IPS-NIHi7 (cell line): Measurements from ENCODE around the gene RGS19.

Experiments used
- DNase-seq: peaks from one replicate; pipeline ENCODE4 v3.0.0; 2012; ENCODE audit warnings: mixed read lengths; ENCODE audit errors: extremely low spot score

The RGS19 gene

DNA sequence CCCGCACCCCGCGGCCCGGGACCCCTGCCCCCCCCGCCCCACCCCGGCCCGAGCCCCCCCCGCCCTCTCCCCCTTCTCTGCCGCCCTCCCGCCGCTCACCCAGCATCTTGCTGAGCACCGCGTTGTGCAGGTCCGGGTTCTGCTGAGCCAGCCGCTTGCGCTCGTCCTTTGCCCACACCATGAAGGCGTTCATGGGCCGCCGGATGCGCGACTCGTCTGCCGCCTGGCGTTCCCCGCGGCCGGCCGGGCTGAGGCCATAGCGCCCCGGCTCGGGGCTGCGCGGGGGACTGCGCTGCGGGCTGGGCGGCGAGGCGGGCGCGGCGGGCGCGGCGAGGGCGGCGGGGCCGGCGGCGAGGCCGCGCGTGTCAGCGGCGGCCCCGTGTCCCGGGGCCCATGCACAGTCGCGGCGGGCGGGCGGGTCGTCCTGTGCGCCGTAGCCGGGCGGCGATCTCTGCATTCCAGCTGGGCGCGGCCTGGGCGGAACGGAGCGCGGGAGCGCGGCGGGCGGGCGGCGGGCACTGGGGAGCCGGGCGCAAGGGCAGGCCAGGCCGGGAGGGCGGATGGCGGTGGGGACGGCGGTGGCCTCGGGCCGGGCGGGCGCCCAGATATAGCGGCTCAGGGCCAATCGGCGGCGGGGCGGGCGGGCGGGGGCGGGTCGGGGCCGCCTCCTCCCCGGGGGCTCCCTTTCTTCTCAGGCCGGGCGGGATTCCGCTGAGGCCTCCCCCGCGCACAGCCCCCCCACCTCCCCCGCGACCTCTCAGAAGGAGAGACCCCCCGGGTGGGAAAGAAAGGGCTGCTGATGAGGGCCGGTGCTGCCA lies 30.0 kb downstream of the RGS19 start, which contains the start of gene SOX18:
TSS of gene SOX18 (minus strand) at position 580 of the 818 bp plus-strand sequence. CDS start at position 457, 123 bp downstream.
- no peak for DNase-seq

DNA sequence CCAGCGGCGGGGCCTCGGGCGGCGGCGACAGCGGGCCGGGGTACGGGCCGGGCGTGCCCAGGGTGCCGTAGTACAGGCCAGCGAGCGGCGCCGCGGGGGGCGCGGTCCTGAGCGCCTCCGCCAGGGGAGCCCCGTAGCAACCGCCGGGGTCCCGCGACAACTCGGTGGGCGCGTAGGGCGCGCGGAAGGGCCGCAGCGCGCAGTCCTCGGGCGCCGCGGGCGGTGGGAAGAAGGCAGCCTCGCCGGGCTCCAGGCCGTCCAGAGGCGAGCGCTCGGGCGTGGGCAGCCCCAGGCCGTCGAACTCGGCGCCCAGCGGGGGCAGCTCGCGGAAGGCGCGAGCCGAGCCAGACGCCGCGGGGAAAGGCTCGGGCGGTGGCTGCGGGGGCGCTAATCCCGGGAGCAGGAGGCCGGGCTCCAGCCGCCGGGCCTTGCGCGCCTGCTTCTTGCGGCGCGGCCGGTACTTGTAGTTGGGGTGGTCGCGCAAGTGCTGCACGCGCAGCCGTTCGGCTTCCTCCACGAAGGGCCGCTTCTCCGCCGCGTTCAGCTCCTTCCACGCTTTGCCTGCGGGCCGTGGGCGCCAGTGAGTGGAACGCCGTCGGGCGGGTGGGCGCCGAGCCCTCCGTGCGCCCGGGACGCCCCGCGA lies 30.8 kb downstream of the RGS19 start:
- DNase-seq: no peak

DNA sequence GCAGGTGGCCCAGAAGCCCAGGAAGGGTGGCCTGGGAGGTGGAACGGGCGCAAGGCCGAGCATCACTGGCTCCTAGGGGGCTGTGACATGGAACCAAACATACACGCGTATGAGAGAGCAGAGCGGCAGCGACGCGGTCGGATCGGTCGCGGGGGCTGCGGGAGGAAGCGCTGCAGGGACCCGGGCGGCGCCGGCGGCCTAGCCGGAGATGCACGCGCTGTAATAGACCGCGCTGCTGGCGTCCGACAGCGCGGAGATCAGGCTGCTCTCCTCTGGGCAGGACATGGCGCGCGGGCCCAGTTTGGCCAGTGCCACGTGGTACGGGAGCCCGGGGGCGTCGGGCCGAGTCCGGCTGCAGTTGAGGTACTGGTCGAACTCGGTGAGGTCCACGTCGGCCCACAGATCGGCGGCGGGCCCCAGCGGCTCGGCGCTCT lies 31.3 kb downstream of the RGS19 start:
- DNase-seq: no peak

DNA sequence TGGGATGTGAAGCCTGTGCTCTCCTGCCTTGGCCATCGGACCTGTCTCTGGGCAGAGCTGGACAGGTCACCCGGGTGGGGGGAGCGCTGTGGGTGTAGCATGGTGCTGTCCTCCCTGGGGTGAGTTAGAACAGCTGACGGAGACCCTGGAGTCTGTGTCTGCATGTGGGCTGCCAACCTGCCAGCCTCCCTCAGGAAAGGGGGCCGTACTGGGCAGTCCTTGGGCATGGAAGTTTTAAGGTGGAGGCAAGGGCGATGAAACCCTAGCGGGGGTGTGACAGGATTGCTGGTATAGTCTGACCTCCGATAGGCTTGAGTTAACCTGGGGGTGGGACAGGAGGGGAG lies 32.3 kb downstream of the RGS19 start:
- DNase-seq: no peak

DNA sequence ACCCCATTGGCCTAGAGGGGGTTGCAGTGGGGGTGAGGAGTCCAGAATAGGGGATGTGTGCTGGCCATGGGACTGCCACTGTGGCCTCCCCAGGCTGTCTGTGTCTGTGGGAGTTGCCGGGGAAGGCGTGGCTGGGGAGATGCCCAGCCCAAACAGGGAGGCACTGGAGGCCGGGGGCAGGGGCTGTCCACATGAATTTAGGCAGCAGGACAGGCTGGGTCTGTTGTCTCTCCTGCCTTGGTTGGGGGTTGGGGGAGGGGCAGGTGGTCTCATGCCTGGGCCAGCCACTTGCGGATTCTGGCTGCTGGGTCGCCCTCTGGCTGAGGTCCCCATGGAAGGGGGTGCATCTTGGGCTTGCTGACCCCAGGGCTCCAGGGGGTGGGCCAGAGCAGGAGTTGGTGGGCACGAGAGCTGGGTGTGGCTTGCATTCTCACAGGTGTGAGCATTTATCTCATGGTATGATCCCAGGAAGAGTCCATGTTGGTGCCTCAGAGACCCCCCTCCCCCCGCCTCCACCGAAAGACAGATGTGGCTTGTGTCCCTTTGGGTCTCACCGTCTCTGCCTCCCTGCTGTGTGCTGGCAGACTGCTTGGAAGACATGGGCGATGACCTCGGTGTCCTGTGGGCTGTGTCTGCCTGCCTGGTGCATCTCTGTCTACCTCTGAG lies 33.8 kb downstream of the RGS19 start:
- no peak for DNase-seq

DNA sequence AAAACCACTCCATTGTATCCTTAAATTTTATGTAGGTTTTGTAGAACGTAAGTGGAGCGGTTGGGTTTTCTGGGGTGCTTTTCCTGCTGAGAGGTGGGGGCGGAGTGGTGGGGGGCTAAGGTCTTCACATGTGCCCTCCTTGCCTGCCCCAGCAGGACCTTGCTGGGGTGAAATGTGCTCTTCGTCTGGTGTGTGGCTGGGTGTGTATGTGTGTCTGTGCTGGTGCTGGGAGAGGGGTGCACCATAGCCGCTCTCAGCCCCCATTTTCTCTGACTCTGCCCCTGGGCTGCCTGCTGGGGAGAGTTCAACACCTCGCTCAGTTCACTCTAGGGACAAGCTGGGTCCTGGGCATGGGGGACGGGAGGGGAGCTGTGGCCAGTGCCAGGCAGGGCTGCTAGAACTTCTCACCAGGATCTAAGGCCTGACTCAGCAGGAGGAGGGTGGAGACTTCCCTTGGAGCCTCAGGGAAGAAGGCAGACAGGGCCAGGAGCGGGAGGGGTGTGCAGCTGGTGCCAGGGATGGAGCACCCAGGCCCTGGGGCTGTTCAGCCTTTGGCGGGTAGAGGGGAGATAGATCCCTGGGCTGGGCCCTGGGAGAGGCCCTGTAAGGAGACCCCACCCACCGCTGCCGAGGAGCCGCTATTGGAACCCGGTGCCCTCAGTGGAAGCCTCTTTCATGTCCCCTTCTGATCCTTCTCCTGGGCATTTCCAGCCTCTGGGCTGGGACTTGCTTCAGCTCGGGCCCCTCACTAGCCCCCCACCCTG lies 34.7 kb downstream of the RGS19 start:
- no peak for DNase-seq

DNA sequence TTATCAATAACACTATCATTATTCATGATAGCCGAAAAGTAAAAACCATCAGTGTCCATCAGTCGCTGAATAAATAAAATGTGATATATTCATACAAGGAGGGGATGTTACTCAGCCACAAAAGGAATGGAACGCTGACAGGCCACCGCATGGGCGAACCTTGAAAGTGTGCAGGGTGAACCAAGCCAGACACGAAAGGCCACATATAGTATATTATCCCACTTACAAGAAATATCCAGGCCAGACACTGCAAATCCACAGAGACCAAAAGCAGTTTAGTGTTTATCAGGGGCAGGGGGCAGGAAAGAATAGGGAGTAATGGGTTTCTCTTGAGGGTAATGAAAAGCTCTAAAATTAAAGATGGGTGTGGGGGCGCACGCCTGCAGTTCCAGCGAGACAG lies 35.5 kb downstream of the RGS19 start:
- no peak for DNase-seq

DNA sequence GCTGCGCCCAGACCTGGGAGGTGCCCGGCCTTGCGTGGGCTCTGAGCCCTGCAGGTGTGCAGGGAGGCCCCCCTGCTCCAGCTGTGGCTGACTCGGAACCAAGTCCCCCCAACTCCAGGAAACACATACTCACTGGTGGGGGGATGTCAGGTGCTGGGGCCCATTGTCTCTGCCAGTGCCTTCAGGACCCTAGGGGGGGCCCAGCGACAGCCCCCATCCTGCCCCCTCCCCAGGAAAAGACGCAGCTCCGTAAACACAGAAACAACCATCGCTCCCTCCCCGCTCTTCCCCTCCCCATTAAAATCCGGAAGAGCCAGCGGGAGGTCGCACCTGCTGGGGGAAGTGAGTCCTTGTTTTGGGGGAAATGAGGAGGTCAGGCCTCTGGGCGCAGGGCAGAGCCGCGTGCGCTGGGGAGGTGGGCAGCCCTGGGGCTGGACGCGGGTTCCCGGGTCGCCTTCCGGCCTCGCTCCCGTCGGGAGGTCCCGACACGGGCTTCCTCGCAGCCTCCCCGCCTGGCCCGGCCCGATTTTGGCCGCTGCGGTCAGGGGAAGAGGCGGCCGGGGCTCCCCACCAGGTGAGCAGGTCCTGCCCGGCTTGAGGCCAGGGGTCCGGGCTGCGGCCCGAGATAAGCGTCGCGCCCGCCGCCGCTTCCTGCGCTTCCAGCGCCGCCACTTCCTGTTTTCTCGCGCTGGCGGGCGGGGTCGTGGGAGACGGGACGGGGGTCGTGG lies 37.1 kb downstream of the RGS19 start:
- no peak for DNase-seq

DNA sequence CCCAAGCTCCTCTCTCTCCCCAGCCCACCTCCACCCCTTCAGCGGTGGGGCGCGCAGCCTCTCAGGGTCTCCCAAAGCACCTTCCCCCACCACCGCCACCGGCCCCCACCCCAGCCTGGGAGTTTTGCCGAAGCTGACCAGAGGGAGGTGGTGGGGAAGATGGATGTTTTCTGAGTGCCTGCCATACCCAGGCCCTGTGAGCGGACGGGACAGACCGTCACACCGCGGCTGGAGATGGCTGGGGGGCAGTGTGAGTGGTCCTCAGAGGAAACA lies 37.6 kb downstream of the RGS19 start:
- no peak for DNase-seq

DNA sequence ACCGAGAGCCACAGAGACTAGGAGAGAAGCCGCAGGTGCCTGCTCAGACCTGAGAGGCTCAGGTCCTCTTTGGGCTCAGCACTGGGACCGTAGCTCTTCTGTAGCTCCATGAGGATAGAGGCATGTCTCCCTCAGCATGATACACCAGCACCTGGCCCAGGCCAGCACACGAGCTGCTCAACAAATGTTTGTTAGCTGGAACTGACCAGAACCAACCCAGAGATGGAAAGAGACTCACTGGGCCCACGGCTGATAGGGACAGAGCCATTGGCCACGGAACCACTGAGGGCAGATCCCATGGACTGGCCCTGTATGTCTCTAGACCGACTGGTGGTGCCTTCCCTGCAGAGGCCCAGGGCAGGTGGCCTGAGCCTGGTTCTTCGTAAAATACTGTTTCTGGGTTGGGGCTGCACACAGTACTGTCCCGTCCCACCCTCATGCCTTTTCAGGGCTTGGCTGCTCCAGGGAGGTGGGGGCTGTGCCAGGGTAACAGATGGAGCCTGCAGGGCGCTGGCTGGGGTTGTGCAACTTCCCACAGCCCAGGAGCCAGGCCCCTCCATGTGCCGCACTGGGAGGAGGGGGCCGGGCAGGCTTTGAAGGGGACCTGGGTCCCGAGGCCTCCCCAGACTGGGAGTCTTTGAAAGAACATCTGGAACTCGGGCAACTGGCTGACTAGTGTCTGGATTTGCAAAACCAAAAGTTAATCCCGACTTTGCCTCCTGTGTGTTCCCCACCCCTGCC lies 38.1 kb downstream of the RGS19 start:
- DNase-seq: no peak

DNA sequence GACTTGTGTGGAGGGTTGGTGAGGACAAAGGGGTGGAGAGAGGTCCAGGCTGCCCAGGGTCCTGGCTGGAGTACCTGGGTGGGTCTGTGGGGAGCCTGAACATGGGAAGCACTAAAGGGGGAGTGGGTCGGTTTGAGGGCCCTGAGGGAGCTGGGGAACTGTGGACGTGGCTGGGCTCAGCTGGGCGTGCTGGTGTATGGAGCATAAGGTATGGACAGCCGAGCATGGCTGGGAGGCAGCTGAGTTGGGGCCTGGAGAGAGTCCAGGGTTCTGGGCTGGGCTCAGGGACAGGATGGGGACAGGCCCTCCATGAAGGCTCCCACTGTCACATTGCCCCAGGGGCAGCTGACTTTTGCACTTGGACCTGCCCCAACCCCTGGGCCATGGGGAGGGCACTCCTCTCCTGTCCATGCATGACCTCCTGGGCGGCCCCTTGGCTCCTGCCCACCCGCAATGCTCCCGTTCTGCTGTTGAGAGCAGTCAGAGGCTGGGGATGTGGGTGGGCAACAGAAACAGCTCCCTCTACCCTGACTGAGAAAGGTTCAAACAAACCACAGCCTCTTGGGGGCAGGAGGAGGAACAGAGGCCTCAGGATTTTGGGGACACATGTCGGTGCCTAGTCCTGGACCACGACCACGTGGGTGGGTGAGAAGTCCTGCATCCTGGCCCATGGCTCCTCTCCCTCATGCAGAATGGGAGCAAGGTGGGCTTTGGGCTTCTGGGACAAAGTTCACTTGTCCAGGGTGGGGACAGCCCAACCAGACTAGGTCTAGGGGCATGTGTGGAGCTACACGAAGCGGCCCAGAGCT lies 38.9 kb downstream of the RGS19 start:
- no peak for DNase-seq

DNA sequence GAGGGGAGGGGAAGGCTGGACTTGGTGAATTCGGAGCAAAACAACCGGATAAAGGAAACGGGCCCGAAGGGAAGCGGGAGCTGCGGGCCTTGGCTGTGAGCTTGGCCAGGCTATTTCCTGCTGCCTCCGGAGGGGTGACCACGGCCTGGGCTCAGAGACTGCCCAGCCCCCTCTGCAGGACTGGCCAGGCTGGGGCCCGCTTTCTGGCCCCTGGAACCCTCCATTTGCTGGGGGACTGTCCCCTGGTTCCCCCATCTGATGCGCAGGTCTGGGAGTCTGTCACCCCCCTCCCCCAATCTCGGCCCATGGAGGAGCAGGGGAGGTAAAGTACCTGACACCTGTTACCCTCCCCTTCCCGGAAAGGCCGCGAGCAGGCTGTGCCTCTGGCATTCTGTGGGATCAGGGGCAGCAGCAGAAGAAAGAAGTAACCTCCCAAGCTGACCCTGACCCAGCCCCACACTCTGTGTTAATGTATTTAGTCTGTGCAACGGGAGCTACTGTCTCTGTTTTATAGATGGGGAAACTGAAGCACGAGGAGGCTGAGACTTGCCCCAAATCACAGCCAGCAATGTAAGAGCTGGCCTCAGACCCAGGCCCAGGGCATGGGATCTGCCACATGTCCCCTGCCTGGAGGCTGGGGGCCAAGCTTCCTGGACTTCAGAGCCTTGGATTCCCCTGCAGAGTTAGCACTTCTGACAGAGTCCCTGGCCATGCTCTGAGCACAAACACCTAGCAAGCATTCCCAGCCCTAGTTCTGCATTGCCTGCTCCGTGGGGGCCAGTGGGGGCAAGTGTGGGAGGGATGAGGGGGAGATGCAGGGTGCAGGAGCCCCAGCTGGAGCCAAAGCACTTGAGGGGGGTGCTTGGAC lies 39.8 kb downstream of the RGS19 start:
- DNase-seq: no peak

DNA sequence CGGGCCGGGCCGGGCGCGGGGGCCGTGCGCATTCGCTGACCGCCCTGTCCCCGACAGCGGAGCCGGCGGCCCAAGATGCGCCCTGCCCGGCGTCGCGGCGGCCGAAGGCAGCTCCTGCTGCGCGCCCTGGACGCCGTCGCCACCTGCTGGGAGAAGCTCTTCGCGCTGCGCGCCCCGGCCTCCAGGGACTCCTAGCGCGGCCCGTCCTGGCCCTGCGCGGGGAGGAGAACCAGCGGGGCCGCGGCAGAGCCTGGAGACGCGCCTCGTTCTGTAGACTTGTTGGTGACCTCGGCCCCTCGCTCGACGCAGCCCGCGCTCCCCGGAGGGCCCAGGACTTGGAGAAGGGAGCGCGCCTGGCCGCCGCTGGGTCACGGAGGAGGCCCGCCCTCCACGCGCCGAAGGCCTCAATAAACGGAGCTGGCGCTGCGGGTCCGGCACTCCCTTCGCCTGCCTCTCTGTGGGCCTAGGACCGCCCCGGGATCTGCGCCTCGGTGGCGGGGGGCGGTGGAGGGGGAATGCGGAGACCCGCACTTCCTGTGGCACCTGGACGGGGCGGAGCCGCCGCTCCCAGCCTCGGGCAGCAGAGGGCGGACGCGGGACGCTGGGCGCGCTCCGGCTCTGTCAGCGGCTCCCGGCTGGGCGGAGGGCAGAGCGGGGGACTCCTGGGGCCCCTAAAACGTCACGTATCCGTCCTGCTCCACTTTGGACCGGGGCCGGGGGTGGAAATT lies 40.6 kb downstream of the RGS19 start:
- DNase-seq: peak; percentile 92

DNA sequence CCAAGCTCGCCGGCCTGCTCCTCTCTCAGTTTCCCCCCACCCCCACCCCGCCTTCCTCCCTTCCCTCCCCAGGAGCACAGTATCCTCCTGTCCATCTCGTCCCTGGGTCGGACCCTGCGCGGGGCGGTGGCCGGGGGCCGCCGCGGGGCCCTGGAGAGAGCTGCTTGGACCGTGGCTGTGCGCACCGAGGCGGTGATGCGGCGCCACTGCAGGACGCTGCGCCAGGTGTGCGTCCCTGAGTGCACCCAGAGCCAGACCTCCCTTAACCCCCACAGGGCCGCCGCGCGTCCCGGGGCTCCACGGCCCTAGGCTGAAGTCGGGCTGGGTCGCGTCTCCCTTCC lies 41.1 kb downstream of the RGS19 start:
- no peak for DNase-seq

DNA sequence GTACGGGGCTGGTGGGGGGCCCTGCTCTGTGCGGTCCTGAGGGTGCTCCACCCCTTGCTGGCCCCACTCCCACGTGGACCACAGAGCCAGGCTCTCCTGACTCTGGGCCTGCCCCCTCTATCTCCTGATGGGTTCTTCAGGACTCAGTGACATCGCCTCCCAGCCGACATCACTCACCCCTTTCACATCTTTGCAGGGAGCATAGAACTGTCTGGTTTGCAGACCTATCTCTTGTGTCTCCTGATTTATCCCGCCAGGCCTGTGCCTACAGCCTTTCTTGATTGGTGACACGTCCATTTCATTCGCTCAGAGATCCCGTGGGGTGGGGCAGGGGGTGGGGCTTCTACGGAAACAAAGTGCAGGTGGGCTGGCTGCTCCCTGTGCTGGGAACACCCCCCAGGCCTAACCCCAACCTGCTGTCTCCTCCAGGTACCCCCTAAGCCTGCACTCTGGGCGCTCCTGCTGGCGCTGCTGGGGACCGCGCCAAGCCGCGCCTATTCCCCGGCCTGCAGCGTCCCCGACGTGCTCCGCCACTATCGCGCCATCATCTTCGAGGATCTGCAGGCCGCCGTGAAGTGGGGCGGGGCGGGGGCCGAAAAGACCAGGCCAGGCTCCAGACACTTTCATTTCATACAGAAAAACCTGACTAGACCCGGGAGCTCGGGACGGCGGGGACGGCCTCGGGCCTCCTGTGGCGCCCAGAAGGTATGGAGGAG lies 41.7 kb downstream of the RGS19 start:
- DNase-seq: peak; percentile 48

DNA sequence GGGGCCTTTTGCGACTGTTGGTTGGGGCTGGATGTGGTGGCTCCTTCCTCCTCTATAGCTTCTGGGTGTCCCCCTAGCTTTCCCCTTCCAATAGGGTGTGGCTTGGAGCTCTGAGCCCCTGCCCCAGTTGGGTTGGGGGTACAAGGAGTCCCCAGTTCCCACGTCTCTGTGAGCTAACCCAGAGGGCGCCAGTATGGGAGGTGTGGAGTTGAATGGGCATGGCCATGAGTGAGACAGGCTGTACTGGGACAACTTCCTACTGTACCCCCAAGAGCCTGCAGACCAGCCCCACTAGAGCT lies 42.2 kb downstream of the RGS19 start:
- DNase-seq: no peak

DNA sequence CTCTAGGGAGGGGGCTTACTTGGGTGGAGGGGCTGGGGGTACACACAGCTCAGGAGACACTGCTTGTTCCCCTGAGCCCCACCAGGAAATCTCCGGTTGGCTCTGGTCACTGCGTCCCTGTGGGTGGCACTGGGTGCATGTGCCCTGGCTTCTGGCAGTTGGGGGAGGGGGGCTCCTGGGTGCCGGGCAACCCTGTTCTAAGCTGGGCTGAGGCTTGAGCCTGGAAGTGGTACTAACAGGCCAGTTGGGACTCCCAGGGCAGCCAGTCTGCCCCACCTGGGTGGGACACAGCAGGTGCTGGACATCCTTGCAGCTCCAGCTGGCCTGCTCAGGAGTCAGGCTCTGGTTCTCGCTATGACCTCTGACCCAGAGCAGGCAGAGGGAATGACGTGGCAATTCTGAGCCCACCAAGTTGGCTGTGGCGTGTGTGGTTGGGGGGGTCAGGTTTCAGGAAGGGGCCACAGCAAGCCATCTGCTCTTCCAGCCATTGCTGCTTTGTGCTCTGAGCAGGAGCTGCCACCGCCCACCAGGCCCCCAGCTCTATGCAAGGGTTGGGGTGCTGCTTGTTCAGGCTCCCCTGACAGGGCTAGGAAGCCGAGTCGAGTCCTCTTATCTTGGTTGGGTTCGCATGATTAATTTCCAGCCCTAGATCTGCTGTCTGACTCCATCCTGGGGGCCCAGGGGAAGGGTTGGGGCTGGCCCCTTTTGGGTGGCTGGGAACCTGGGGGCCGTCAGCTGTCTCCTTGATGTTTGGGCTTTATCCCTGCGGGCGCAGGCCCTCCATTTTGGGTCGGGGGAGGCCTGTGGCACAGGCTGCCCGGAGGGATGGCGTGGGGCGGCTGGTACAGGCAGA lies 42.7 kb downstream of the RGS19 start:
- no peak for DNase-seq
